ENCODE data around the gene FAM20C.

FAM20C gene

DNA sequence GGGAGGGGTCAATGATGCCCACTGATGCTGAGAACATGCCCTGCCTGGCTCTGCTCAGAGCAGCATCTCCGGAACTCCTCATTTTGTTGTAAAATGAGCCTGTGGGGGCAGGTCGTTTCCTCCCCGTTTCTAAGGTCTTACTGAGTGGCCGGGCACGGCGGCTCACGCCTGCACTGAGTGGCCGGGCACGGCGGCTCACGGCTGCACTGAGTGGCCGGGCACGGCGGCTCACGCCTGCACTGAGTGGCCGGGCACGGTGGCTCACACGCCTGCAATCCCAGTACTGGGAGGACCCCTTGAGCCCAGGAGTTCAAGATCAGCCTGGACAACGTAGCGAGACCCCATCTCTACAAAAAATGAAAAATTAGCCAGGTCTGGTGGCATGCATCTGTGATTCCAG, 58.6 kb downstream of the FAM20C start:
- Histone ChIP-seq H3K4me3 (replicated peaks; ENCODE audit: insufficient read depth, low read length) (no peak overlapping the region), H3K27me3 (ENCODE audit: insufficient read depth, poor library complexity, severe bottlenecking) (no peaks in the 10 kb centered on the region), H3K27ac (replicated peaks) (no peak overlapping the region)
- no peak for DNase-seq (ENCODE audit: low read depth in 1 of 2, low spot score in 1 of 2)
- TF ChIP-seq, protein P1, sequence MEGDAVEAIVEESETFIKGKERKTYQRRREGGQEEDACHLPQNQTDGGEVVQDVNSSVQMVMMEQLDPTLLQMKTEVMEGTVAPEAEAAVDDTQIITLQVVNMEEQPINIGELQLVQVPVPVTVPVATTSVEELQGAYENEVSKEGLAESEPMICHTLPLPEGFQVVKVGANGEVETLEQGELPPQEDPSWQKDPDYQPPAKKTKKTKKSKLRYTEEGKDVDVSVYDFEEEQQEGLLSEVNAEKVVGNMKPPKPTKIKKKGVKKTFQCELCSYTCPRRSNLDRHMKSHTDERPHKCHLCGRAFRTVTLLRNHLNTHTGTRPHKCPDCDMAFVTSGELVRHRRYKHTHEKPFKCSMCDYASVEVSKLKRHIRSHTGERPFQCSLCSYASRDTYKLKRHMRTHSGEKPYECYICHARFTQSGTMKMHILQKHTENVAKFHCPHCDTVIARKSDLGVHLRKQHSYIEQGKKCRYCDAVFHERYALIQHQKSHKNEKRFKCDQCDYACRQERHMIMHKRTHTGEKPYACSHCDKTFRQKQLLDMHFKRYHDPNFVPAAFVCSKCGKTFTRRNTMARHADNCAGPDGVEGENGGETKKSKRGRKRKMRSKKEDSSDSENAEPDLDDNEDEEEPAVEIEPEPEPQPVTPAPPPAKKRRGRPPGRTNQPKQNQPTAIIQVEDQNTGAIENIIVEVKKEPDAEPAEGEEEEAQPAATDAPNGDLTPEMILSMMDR (IDR thresholded peaks at IDR 0.05; ENCODE audit: insufficient read depth, low read length), result no peak
- TF ChIP-seq, protein P2, sequence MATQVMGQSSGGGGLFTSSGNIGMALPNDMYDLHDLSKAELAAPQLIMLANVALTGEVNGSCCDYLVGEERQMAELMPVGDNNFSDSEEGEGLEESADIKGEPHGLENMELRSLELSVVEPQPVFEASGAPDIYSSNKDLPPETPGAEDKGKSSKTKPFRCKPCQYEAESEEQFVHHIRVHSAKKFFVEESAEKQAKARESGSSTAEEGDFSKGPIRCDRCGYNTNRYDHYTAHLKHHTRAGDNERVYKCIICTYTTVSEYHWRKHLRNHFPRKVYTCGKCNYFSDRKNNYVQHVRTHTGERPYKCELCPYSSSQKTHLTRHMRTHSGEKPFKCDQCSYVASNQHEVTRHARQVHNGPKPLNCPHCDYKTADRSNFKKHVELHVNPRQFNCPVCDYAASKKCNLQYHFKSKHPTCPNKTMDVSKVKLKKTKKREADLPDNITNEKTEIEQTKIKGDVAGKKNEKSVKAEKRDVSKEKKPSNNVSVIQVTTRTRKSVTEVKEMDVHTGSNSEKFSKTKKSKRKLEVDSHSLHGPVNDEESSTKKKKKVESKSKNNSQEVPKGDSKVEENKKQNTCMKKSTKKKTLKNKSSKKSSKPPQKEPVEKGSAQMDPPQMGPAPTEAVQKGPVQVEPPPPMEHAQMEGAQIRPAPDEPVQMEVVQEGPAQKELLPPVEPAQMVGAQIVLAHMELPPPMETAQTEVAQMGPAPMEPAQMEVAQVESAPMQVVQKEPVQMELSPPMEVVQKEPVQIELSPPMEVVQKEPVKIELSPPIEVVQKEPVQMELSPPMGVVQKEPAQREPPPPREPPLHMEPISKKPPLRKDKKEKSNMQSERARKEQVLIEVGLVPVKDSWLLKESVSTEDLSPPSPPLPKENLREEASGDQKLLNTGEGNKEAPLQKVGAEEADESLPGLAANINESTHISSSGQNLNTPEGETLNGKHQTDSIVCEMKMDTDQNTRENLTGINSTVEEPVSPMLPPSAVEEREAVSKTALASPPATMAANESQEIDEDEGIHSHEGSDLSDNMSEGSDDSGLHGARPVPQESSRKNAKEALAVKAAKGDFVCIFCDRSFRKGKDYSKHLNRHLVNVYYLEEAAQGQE (IDR thresholded peaks at IDR 0.05; ENCODE audit: insufficient replicate concordance, low read depth), result no peak
- TF ChIP-seq GABPA (IDR thresholded peaks at IDR 0.05; ENCODE audit: low read depth), result no peak
- no peak for TF ChIP-seq SPI1 (IDR thresholded peaks at IDR 0.05; ENCODE audit: borderline replicate concordance, low read depth)
- TF ChIP-seq POLR2AphosphoS5 (IDR thresholded peaks at IDR 0.05; ENCODE audit: low read depth), result no peak

DNA sequence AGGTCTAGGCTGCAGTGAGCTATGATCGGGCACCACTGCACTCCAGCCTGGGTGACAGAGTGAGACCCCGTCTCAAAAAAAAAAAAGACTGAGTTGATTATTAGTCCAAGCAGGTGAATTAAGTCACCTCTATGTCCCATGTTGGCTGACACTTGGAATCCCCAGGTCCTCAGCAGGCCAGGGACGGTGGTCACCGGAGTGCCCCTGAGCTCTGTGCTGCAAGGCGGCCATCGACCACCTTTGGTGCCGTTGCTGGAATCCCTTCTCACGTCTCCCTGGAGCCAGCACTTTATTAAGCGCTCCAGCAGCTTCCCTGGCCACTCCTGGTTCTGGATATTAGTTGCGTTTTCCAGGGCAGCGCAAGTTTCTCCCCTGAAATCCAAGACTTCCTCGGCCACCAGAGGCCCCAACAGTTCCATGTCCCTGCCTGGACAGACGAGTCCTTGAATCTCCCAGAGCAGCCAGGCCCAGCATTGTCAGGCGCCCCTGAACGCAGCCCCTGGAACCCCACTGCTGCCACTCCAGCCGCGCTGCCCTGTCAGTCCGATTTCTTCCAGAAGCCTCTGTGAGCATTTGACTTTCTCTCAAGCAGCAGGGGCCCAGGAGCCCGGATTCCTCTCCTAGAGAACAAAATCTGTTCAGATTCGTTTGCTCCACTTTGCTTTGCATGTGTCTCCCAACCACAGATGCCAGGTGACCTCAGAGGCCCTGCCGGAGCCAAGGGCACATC, 59.2 kb downstream of the FAM20C start:
- no peak for DNase-seq (ENCODE audit: low read depth in 1 of 2, low spot score in 1 of 2)
- no peak overlapping the region for H3K4me3 ChIP-seq (replicated peaks; ENCODE audit: insufficient read depth, low read length)
- H3K27ac ChIP-seq (replicated peaks), result no peak overlapping the region
- TF ChIP-seq, protein P1 (IDR thresholded peaks at IDR 0.05; ENCODE audit: insufficient read depth, low read length), result no peak
- no peak for TF ChIP-seq POLR2AphosphoS5 (IDR thresholded peaks at IDR 0.05; ENCODE audit: low read depth)
- TF ChIP-seq GABPA (IDR thresholded peaks at IDR 0.05; ENCODE audit: low read depth), result no peak
- TF ChIP-seq, protein P2 (IDR thresholded peaks at IDR 0.05; ENCODE audit: insufficient replicate concordance, low read depth), result no peak
- TF ChIP-seq SPI1 (IDR thresholded peaks at IDR 0.05; ENCODE audit: borderline replicate concordance, low read depth), result no peak
- H3K27me3 ChIP-seq (ENCODE audit: insufficient read depth, poor library complexity, severe bottlenecking), result no peaks in the 10 kb centered on the region

DNA sequence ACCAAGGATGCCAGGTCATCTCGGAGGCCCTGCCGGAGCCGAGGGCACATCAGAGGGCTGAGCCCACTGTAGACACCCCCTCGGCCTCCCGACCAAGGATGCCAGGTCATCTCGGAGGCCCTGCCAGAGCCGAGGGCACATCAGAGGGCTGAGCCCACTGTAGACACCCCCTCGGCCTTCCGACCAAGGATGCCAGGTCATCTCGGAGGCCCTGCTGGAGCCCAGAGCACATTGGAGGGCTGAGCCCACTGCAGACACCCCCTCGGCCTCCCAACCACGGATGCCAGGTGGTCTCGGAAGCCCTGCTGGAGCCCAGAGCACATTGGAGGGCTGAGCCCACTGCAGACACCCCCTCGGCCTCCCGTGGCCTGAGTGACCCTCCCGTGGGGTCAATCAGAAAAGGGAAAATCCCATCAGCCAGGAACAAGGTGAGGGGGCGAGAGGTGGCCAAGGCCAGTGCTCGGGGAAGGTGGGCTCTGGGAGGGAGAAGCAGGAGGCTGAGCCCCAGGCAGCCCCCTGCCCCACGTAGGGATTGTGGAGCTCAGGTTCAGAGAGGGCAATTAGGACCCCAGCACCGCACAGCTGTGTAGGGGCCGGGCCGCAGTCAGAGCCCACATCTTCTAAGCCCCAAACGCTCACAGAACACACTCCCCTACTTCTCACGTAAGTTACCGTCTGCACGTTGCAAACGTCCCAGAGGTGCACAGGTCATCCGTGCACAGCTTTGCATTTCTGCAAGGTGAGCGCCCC, 60.0 kb downstream of the FAM20C start:
- Histone ChIP-seq H3K27ac (replicated peaks) (no peak overlapping the region), H3K4me3 (replicated peaks; ENCODE audit: insufficient read depth, low read length) (no peak overlapping the region), H3K27me3 (ENCODE audit: insufficient read depth, poor library complexity, severe bottlenecking) (no peaks in the 10 kb centered on the region)
- TF ChIP-seq, protein P1 (IDR thresholded peaks at IDR 0.05; ENCODE audit: insufficient read depth, low read length), result no peak
- TF ChIP-seq SPI1 (IDR thresholded peaks at IDR 0.05; ENCODE audit: borderline replicate concordance, low read depth), result no peak
- TF ChIP-seq, protein P2 (IDR thresholded peaks at IDR 0.05; ENCODE audit: insufficient replicate concordance, low read depth), result no peak
- no peak for TF ChIP-seq POLR2AphosphoS5 (IDR thresholded peaks at IDR 0.05; ENCODE audit: low read depth)
- TF ChIP-seq GABPA (IDR thresholded peaks at IDR 0.05; ENCODE audit: low read depth), result no peak
- DNase-seq (ENCODE audit: low read depth in 1 of 2, low spot score in 1 of 2), result no peak

Measured in HL-60 (cell line).